GM12878 (cell line): ENCODE data around the gene THSD8. TPM values are rescaled to one million over a fixed set of nuclear protein-coding genes. Genes with fewer than 3 reads are reported as not detected.
A peak's percentile ranks its signal among the peaks of the same experiment; 100 is the strongest.

Experiments used
- BCL11A ChIP-seq: IDR thresholded peaks from 2 replicates; pipeline ENCODE4 v1.6.1; 2011; ENCODE audit warnings: low read depth, low read length
- EP300 ChIP-seq, 2 experiments: fragments of 150-350 bp in 1 of 2; IDR thresholded peaks; 2 replicates each; pipeline ENCODE4 v1.6.1; 2011 to 2012; ENCODE audit warnings: low read depth in 2 of 2, low read length in 2 of 2, borderline replicate concordance in 1 of 2, improper control_type of control experiment in 1 of 2, inconsistent platforms in 1 of 2; ENCODE audit not compliant: control insufficient read depth in 1 of 2
- ESRRA ChIP-seq: IDR thresholded peaks from 2 replicates; pipeline ENCODE4 v1.6.1; 2012; ENCODE audit warnings: mild to moderate bottlenecking, low read length, improper control_type of control experiment
- FOXM1 ChIP-seq: IDR thresholded peaks from 2 replicates; pipeline ENCODE4 v1.6.1; 2012; ENCODE audit warnings: low read depth, mild to moderate bottlenecking, inconsistent platforms, low read length, moderate library complexity
- IRF3 ChIP-seq: fragments of 450-650 bp; IDR thresholded peaks from 2 replicates; pipeline ENCODE4 v1.6.1; 2014; ENCODE audit warnings: mild to moderate bottlenecking
- KLF5 ChIP-seq: fragments of 450-650 bp; IDR thresholded peaks from 2 replicates; pipeline ENCODE4 v1.6.1; 2014; ENCODE audit warnings: mild to moderate bottlenecking; ENCODE audit not compliant: partially characterized antibody
- MLLT1 ChIP-seq: fragments of 450-650 bp; IDR thresholded peaks from 2 replicates; pipeline ENCODE4 v1.6.1; 2016; ENCODE audit warnings: mild to moderate bottlenecking
- MYC ChIP-seq: IDR thresholded peaks from 2 replicates; pipeline ENCODE4 v1.6.1; 2011; ENCODE audit warnings: mild to moderate bottlenecking, low read length, moderate library complexity, inconsistent platforms; ENCODE audit not compliant: insufficient read depth, insufficient replicate concordance, insufficient read length, severe bottlenecking
- RAD51 ChIP-seq: fragments of 450-650 bp; IDR thresholded peaks from 2 replicates; pipeline ENCODE4 v1.6.1; 2016; ENCODE audit warnings: moderate library complexity, mild to moderate bottlenecking, inconsistent platforms
- RELA ChIP-seq: fragments of 450-650 bp; IDR thresholded peaks from 2 replicates; pipeline ENCODE4 v1.8.0; 2014; ENCODE audit warnings: borderline replicate concordance; ENCODE audit not compliant: partially characterized antibody
- SMAD1 ChIP-seq: fragments of 450-650 bp; IDR thresholded peaks from 2 replicates; pipeline ENCODE4 v1.6.1; 2018; ENCODE audit warnings: mild to moderate bottlenecking, low read depth; ENCODE audit not compliant: partially characterized antibody
- ZBED1 ChIP-seq: IDR thresholded peaks from 2 replicates; pipeline ENCODE4 v1.6.1; 2016; ENCODE audit warnings: borderline replicate concordance
- ZBTB40 ChIP-seq: fragments of 450-650 bp; IDR thresholded peaks from 2 replicates; pipeline ENCODE4 v1.6.1; 2016; ENCODE audit warnings: mild to moderate bottlenecking, moderate library complexity, borderline replicate concordance
- ZNF384 ChIP-seq: IDR thresholded peaks from 2 replicates; pipeline ENCODE4 v1.6.1; 2012; ENCODE audit warnings: low read depth, mild to moderate bottlenecking, low read length, improper control_type of control experiment, borderline replicate concordance
- ZNF687 ChIP-seq: fragments of 450-650 bp; IDR thresholded peaks from 2 replicates; pipeline ENCODE4 v1.6.1; 2017; ENCODE audit warnings: mild to moderate bottlenecking, moderate library complexity
- polyA plus RNA-seq, 11 experiments: library from polyadenylated mRNA; depleted of rRNA in 4 of 11; unstranded in 6 of 11; stranded (reverse) in 5 of 11; fragments of >200 nt; fragmentation: Nextera tagmentation in 4 of 11; fragmentation: Illumina TruSeq in 1 of 11; extraction: Ambion mirVana in 4 of 11; extraction: Trizol in 1 of 11; gene quantifications; 1 replicate in 1 of 11; 2 replicates in 10 of 11; pipeline versions ENCODE4 v1.2.1 to v1.2.3, GENCODE V29; 2011 to 2016; ENCODE audit warnings: inconsistent platforms in 2 of 11, missing spikeins in 2 of 11, low read depth in 1 of 11
- total RNA-seq, 4 experiments: library from RNA; depleted of rRNA in 3 of 4; stranded (reverse); fragments of >200 nt in 3 of 4; fragmentation: Illumina TruSeq in 1 of 4; extraction: Trizol in 1 of 4; gene quantifications; 2 replicates each; pipeline versions ENCODE4 v1.2.1 to v1.2.3, GENCODE V29; 2013 to 2021

The THSD8 gene
- total and polyA plus RNA-seq, 10 of the 15 experiments (the other 5 are each of a cell fraction or from before 2014, with no cell fraction given): 0.24 to 32.3 (median 21.3) TPM; not detected in 2

GRCh38 chr19:12793290-12794195, 8.3 kb upstream of the THSD8 start (continued):
- TF ChIP-seq MYC: peak; percentile 55
- TF ChIP-seq RAD51: no peak
- TF ChIP-seq RELA: peak; percentile 99
- TF ChIP-seq SMAD1: peak; percentile 74
- no peak for TF ChIP-seq IRF3
- TF ChIP-seq ZNF687: peak; percentile 89
- peak; percentile 12 for TF ChIP-seq MLLT1
- TF ChIP-seq EP300 (IDR thresholded peaks at IDR 0.05; ENCODE audit: borderline replicate concordance in 1 of 2, control insufficient read depth in 1 of 2, low read depth in 2 of 2, low read length in 2 of 2): peak; percentile 29 to 57; a peak in 3 of 4 replicates
- TF ChIP-seq BCL11A: peak; percentile 81
- no peak for TF ChIP-seq FOXM1
- no peak for TF ChIP-seq ZBTB40
- TF ChIP-seq ZNF384: peak; percentile 91
- TF ChIP-seq ESRRA: peak; percentile 86
- TF ChIP-seq KLF5: peak; percentile 90
- TF ChIP-seq ZBED1: no peak
